Measurements from ENCODE around the gene UPF3A.

The UPF3A gene

GRCh38 chr13:114298866-114299265, 17.5 kb downstream of the UPF3A start:
- FAIRE-seq, result no peak

GRCh38 chr13:114299604-114300305, 18.4 kb downstream of the UPF3A start:
- FAIRE-seq, result no peak

More at GRCh38 chr13:114298866-114299265, 17.5 kb downstream of the UPF3A start:
- DNase-seq (ENCODE audit: insufficient read length, low spot score), result no peak

GRCh38 chr13:114303700-114304327, 22.4 kb downstream of the UPF3A start:
- DNase-seq (ENCODE audit: insufficient read length, low spot score) (no peak), FAIRE-seq (no peak)

More at GRCh38 chr13:114299604-114300305, 18.4 kb downstream of the UPF3A start:
- DNase-seq (ENCODE audit: insufficient read length, low spot score), result no peak

- DNase-seq (ENCODE audit: insufficient read length, low spot score) (no peak), FAIRE-seq (no peak)
Measured at GRCh38 chr13:114304346-114305034, 23.1 kb downstream of the UPF3A start.

GRCh38 chr13:114309086-114309485, 27.7 kb downstream of the UPF3A start:
- no peak for DNase-seq (ENCODE audit: insufficient read length, low spot score)
- FAIRE-seq, result no peak

GRCh38 chr13:114309806-114310410, 28.5 kb downstream of the UPF3A start:
- no peak for FAIRE-seq
- no peak for DNase-seq (ENCODE audit: insufficient read length, low spot score)

- no peak for DNase-seq (ENCODE audit: insufficient read length, low spot score)
Measured at GRCh38 chr13:114310956-114311355, 29.6 kb downstream of the UPF3A start.

GRCh38 chr13:114311387-114311786, 30.0 kb downstream of the UPF3A start:
- FAIRE-seq (no peak), DNase-seq (ENCODE audit: insufficient read length, low spot score) (no peak)

More at GRCh38 chr13:114310956-114311355, 29.6 kb downstream of the UPF3A start:
- no peak for FAIRE-seq

GRCh38 chr13:114311908-114312307, 30.5 kb downstream of the UPF3A start:
- FAIRE-seq (no peak), DNase-seq (ENCODE audit: insufficient read length, low spot score) (no peak)

GRCh38 chr13:114313061-114313860, 31.9 kb downstream of the UPF3A start:
- DNase-seq (ENCODE audit: insufficient read length, low spot score), result no peak
- FAIRE-seq, result no peak

- FAIRE-seq, result peak; percentile 85
- peak; percentile 84 for DNase-seq (ENCODE audit: insufficient read length, low spot score)
Measured at GRCh38 chr13:114314074-114314912, 32.9 kb downstream of the UPF3A start, which contains the start of gene CHAMP1. Gene CHAMP1, plus strand, starts transcription at chr13:114314503. Its CDS starts 9,340 bp downstream, at chr13:114323843.

- FAIRE-seq (no peak), DNase-seq (ENCODE audit: insufficient read length, low spot score) (no peak)
Measured at GRCh38 chr13:114315074-114315785, 33.8 kb downstream of the UPF3A start.

- FAIRE-seq (no peak), DNase-seq (ENCODE audit: insufficient read length, low spot score) (no peak)
Measured at GRCh38 chr13:114318624-114319023, 37.2 kb downstream of the UPF3A start.

- DNase-seq (ENCODE audit: insufficient read length, low spot score) (no peak), FAIRE-seq (no peak)
Measured at GRCh38 chr13:114319441-114319913, 38.1 kb downstream of the UPF3A start.

GRCh38 chr13:114320065-114320464, 38.7 kb downstream of the UPF3A start:
- FAIRE-seq (no peak), DNase-seq (ENCODE audit: insufficient read length, low spot score) (no peak)

GRCh38 chr13:114321256-114321655, 39.9 kb downstream of the UPF3A start:
- no peak for DNase-seq (ENCODE audit: insufficient read length, low spot score)
- no peak for FAIRE-seq

GRCh38 chr13:114323349-114323748, 41.9 kb downstream of the UPF3A start:
- FAIRE-seq (no peak), DNase-seq (ENCODE audit: insufficient read length, low spot score) (no peak)

GRCh38 chr13:114324334-114324733, 42.9 kb downstream of the UPF3A start:
- no peak for DNase-seq (ENCODE audit: insufficient read length, low spot score)
- no peak for FAIRE-seq

- no peak for FAIRE-seq
Measured at GRCh38 chr13:114325729-114326128, 44.3 kb downstream of the UPF3A start.

More at GRCh38 chr13:114325729-114326128, 44.3 kb downstream of the UPF3A start:
- DNase-seq (ENCODE audit: insufficient read length, low spot score), result no peak
